ENCODE measurements around the gene L3MBTL4.
"Not testable (repeated sequence)": the region's sequence is repeated elsewhere in the genome, so short reads cannot be mapped to it uniquely, and the experiment has no call there.

Gene L3MBTL4

DNA sequence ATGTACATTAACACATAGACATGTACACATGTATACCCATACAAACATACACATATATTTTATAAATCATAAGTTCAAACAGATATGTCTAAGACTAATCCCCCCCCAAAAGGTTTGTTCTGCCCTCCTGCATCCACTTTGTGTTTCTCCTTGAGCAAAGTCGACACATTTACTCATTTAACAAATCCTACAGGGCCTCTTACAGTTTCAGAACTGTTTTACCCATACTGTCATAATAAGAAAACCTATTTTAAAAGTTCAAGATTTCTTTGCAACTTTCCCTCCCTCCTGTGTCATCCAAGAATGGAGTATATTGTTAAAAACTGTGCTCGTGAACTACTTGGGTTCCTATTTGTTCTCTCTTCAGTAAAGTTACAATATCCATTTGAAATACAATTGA is 166.7 kb downstream of the L3MBTL4 start:
- no peak for DNase-seq

DNA sequence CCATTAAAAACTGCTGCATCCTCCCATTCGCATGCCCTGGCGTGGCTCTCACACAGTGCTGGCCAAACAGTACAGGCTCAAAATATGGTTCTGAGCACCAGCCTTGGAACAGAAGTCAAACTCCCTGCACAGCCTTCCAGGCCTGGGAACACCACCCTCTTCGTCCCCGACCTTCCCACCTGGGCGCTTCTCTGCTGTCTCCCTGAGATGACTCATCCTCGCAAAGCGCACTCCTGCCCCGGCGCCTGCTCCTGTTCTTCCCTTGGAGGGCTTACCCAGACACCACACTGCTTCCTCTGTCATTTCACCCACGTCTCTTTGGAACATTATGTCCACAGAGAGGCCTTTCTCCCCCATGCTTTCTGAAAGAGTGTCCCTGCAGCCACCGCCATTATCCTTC is 172.7 kb downstream of the L3MBTL4 start:
- no peak for DNase-seq

DNA sequence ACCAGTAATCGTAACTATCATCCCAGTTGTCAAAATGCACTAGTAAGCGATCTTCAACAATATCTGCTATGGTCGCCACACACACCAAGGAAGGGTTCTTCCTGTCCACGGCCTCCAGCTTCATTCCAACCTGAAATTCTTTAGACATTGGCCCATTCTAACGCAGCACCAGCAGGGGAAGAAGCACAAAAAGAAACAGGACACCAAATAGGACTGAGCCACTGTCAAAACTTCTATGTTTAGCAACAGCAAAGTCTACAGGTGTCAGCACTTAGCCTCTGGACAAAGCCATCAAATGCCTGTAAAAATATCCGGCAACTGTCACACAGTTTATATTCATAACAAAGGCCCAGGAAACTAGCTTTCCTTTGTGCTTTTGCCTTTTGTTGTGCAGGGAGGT is 175.0 kb downstream of the L3MBTL4 start:
- no peak for DNase-seq

- no peak for DNase-seq
These were observed 178.5 kb downstream of the L3MBTL4 start for GRCh38 chr18:6236258-6236657.

GRCh38 chr18:6222271-6222670 is 192.4 kb downstream of the L3MBTL4 start:
- DNase-seq = no peak

GRCh38 chr18:6221602-6222014 is 193.1 kb downstream of the L3MBTL4 start:
- no peak for DNase-seq

DNA sequence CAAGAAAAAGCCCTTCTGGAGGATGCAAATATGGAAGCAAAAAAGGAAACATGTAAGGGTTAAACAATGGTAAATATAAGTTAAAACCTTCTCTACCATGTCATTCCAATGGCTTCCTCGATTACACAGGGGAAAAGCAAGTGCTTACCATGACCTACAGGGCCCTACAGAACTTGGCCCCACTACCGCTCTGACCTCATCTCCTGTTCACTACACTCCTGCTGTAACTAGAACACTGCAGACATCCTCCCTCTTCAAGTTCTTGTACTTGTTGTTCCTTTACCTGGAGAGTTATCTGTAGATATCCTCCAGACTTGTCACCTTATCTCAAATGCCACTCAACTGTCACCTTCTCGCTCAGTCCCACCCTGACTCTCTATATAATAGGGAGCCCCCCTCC is 194.6 kb downstream of the L3MBTL4 start:
- no peak for DNase-seq

DNA sequence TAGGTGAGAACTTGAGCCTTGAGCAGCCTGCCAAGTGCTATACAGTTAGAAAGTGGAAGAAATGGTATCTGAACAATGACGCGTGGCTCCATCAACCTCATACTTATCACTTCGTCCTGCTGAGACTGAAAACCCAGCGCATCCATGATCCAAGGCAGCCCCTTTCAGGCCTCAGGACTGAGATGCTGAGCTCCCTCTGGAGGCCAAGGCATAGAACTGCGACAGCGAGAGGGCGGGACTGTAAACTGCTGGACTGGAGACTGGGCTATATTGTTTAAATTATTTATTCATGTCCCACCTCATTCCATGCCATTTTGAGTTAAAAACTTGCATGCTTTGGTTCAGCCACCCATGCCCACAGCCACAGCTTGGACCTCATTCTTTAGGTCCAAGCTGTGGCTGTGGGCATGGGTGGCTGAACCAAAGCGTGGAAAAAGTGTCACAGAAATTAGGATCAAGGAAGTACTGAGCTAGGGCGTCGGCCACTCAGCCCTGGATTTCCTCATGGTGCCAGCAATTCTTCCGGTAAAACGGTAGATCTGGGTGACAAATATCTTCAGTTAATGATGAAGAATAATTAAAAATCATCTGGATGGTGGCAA is 195.5 kb downstream of the L3MBTL4 start:
- no peak for DNase-seq

DNA sequence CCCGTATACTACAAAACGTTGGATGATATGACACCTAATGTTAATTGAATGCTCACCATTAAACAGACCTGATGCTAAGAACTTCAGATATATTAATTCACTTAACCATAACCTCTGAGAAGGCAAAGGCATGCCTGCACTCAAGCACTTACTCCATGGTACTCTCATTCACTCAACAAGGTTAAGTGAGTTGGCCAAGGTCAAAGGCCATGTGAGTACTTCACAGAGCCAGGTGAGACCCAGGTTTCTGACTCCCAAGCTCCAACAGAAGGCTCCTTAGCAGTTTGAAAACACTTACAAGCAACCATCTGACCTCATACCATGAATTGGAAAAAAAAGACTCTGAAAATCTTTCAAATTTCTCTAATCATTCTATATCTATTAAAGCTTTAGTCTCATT is 198.8 kb downstream of the L3MBTL4 start:
- no peak for DNase-seq

DNA sequence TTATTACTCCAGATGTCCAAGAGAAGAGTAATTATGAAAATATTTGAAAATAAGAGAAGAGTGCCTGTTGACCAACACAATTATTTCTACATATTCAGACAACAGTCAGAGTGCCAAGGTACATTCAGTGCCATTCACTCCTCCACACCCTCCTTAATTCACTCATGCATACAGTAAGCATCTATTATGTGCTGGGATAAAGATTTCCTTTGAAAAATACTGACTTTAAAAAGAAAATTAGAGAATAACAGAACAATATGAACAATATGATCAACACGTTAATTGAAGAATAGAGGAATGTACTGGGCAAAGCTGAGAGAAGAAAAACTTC is 203.6 kb downstream of the L3MBTL4 start:
- no peak for DNase-seq

GRCh38 chr18:6210349-6211173 is 204.2 kb downstream of the L3MBTL4 start:
- no peak for DNase-seq

DNA sequence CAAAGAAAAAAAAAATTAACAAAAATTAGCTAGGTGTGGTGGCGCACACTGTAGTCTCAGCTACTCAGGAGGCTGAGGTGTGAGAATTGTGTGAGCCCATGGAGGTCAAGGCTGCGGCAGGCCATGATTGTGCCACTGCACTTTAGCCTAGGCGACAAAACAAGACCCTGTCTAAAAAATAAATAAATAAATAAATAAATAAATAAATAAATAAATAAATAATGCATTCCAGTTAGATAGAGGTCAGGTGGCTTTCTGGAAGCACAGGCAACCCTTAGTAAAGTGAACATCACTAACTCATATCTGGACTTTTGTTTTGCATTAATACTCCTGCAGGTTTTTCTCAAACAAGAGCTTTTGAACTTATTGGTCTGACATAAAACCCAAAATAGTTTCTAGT is 206.8 kb downstream of the L3MBTL4 start:
- DNase-seq = no peak

GRCh38 chr18:6207116-6207515 is 207.6 kb downstream of the L3MBTL4 start:
- DNase-seq = no peak

GRCh38 chr18:6205706-6206105 is 209.0 kb downstream of the L3MBTL4 start:
- no peak for DNase-seq

GRCh38 chr18:6204476-6204875 is 210.2 kb downstream of the L3MBTL4 start:
- DNase-seq = no peak

GRCh38 chr18:6203791-6204190 is 210.9 kb downstream of the L3MBTL4 start:
- no peak for DNase-seq

DNA sequence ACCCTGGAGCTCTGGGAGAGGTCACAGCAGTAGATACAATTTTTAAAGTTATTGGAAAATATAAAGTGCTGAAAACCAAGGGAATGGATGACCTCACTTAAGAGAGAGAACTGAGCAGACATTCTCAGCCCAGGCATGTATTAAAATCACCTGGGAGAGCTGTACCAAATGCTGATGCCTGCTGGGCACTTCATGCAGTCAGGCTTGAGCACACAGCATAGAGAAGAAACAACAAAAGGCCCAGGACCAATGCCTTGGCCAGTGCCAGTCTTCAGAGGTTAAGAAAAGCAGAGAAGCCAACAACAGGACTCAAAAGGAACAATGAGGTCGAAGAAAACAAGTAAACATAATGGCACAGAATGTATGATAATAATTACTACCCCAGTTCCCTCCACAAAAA is 211.8 kb downstream of the L3MBTL4 start:
- DNase-seq = no peak

- DNase-seq = no peak
These were observed 214.4 kb downstream of the L3MBTL4 start for GRCh38 chr18:6200204-6200774.

DNA sequence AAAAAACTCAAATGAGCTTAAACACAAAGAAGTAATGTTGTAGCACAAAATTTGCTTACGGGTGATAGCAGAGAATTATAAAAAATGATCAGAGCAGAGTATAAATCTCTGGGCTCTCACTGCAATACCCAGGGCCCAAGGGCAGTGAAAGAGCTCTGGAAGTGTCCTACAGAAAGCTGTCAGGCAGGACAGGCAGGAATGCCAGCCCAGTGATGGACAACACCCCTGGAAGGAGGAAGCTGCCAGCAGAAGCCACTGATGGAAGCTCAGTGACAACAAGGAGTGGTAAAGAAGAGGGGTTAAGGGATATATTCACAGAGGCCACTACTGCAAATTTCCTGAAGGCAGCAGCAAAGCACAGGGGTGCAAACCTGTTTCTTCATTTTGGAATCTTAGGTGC is 214.9 kb downstream of the L3MBTL4 start:
- no peak for DNase-seq

- no peak for DNase-seq
These were observed 216.1 kb downstream of the L3MBTL4 start for GRCh38 chr18:6198585-6198984.

GRCh38 chr18:6194640-6195039 is 220.1 kb downstream of the L3MBTL4 start:
- no peak for DNase-seq

DNA sequence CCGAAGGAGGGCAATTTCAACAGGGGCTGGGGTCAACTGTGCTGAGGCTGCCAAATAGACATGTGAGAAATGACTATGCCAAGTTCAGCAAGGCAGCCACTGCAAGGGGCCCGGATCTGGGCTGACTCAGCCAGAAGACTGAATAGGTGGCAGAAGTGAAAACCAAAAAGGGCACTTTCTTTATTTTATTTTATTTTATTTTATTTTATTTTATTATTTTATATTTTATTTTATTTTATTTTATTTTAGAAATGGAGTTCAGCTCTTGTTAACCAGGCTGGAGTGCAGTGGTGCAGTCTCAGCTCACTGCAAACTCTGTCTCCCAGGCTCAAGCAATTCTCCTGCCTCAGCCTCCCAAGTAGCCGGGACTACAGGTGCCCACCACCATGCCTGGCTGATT is 228.9 kb downstream of the L3MBTL4 start:
- DNase-seq = not testable (repeated sequence)

DNA sequence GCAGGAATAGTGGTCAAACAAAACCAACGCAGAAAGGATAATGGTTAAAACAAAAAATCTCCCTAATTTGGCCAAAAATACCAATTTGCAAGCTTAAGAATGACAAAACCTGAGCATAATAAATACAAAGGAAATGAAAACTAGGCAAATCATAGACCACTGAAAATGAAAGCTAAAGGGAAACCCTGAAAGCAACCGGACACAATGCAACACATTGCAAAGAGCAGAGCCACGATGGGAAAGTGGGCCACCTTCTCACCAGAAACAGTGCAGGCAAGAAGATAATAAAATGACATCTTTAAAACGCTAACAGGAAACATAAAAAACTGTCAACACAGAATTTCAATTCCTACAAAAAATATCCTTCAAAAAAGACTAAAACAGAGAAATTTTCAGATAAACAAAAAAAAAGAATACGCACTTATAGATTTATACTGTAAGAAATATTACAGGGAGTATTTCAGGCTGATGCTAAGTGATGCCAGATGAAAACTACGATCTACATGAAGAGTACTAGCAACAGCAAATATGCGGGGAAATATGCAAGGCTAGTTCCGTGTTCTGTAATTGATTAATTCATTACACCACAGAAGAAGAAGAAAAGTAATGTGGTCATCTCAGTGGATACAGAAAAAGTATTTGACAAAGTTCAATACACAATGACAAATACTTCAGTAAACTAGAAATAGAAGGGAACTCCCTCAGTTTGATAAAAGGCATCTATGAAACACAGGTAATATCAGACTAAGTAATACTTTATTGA is 239.5 kb downstream of the L3MBTL4 start:
- DNase-seq = no peak

DNA sequence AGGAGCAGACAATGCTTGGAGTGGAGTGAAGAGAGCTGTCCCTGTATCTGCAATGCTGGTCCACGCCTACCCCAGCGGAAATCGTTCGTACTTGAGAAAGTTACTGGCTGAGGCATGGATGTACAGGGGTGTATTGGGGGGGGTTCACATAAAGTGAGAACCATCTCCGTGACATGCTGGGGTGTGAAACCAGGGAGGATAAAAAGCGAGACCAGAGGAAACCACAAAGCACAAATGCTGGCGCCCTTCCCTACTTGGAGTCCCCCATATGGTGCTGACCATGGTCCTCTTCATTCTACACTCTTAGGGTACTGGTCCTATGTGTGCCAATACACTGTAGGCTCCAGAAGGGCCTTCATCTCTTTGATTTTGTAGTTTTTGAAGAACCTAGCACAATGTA is 244.1 kb downstream of the L3MBTL4 start:
- DNase-seq = no peak
